ENCODE measurements around the gene HELT. TPM values are rescaled to one million over a fixed set of nuclear protein-coding genes. Genes with fewer than 3 reads are reported as not detected.
A peak's percentile ranks its signal among the peaks of the same experiment; 100 is the strongest.
"Not testable (repeated sequence)": the region's sequence is repeated elsewhere in the genome, so short reads cannot be mapped to it uniquely, and the experiment has no call there.

The HELT gene
- total and polyA plus RNA-seq, 4 donors = not detected

- not testable (repeated sequence) for H3K27me3 ChIP-seq (ENCODE audit: control insufficient read depth, insufficient read depth, low read length); H3K36me3 ChIP-seq (ENCODE audit: control insufficient read depth, insufficient read depth, low read length); H3K9me3 ChIP-seq (ENCODE audit: control insufficient read depth, insufficient read depth, low read length); H3K27ac ChIP-seq (ENCODE audit: low read depth, low read length); H3K4me1 ChIP-seq (ENCODE audit: control insufficient read depth, insufficient read depth, low read length); H3K4me3 ChIP-seq (ENCODE audit: low read depth, low read length); DNase-seq (ENCODE audit: low read depth in 4 of 6, low spot score in 6 of 6)
Observed at GRCh38 chr4:184997656-184998055, 20.6 kb upstream of the HELT start.

DNA sequence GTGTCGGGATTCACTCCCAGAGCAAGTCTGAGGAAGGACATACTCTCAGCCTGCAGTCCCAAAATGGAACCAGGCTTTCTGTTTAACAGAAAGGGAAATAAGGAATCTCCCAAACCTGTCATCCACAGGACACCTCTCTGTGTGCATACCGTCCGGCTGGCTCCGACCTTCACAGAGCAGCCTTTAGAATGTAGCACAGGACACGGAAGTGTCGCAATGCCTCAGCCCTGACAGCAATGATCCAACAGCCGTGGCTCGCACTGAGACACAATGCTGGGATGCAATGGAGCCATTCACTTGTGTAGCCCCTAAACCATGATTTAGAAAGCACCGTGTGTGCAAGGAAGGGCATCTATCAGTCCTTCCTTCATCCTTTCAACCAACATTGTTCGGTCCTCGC is 15.5 kb upstream of the HELT start:
- H3K27me3 ChIP-seq (ENCODE audit: control insufficient read depth, insufficient read depth, low read length) = peaks cover 6% of the 10 kb centered on the region
- 92% methylated on average over 8 of the region's 11 CpGs for WGBS (ENCODE audit: insufficient coverage)
- H3K4me1 ChIP-seq (ENCODE audit: control insufficient read depth, insufficient read depth, low read length) = peaks cover 12% of the 10 kb centered on the region
- H3K27ac ChIP-seq (ENCODE audit: low read depth, low read length) = no peak overlapping the region
- H3K36me3 ChIP-seq (ENCODE audit: control insufficient read depth, insufficient read depth, low read length) = no peaks in the 10 kb centered on the region
- no peak overlapping the region for H3K4me3 ChIP-seq (ENCODE audit: low read depth, low read length)
- no peaks in the 10 kb centered on the region for H3K9me3 ChIP-seq (ENCODE audit: control insufficient read depth, insufficient read depth, low read length)
- no peak for DNase-seq (ENCODE audit: low read depth in 4 of 6, low spot score in 6 of 6)

- WGBS (ENCODE audit: insufficient coverage) = 95% methylated on average over 16 of the region's 19 CpGs
- H3K27ac ChIP-seq (ENCODE audit: low read depth, low read length) = no peak overlapping the region
Observed at GRCh38 chr4:185003596-185004351, 14.5 kb upstream of the HELT start.

DNA sequence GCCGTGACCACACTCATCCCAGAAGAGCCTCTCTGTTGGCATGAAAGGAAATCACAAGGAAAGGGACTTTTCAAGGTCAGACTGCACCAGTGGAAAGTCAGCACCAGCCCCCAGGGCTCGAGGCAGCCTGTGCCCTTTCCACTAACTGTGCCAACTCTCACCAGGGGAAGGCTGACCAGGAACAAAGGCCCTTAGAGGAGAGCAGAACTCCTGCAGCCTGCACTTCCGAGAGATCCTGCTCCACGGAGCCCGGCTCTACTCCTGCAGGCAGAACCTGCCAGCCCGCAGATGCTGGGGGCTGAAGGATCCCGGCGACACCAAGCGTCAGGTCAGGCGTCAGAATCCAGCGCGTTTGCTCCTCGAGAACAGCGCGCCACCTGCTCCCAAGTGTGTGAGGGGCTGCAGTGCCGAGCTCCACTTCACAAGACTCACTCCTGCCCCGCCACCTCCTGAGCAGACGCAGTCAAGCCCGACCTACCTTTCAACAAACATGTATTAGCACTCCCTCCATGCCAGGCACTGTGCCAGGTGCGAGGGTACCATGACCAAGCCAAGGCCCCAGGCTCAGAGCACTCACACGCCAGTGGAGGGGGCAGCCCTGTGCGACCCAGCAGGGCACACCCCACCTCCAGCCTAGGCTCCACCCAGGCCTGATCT is 13.6 kb upstream of the HELT start:
- Histone ChIP-seq H3K27ac (ENCODE audit: low read depth, low read length) (no peak overlapping the region), H3K4me3 (ENCODE audit: low read depth, low read length) (no peak overlapping the region), H3K36me3 (ENCODE audit: control insufficient read depth, insufficient read depth, low read length) (no peaks in the 10 kb centered on the region), H3K9me3 (ENCODE audit: control insufficient read depth, insufficient read depth, low read length) (no peaks in the 10 kb centered on the region), H3K27me3 (ENCODE audit: control insufficient read depth, insufficient read depth, low read length) (peaks cover 14% of the 10 kb centered on the region), H3K4me1 (ENCODE audit: control insufficient read depth, insufficient read depth, low read length) (peaks cover 12% of the 10 kb centered on the region)
- 4% methylated on average over 21 of the region's 22 CpGs for WGBS (ENCODE audit: insufficient coverage)
- peak in 2 of 6 donors; percentile 46 to 65 for DNase-seq (ENCODE audit: low read depth in 4 of 6, low spot score in 6 of 6)

More at GRCh38 chr4:185003596-185004351, 14.5 kb upstream of the HELT start:
- no peaks in the 10 kb centered on the region for H3K9me3 ChIP-seq (ENCODE audit: control insufficient read depth, insufficient read depth, low read length)
- H3K4me1 ChIP-seq (ENCODE audit: control insufficient read depth, insufficient read depth, low read length) = peaks cover 12% of the 10 kb centered on the region
- H3K27me3 ChIP-seq (ENCODE audit: control insufficient read depth, insufficient read depth, low read length) = peaks cover 6% of the 10 kb centered on the region
- no peak for DNase-seq (ENCODE audit: low read depth in 4 of 6, low spot score in 6 of 6)
- no peak overlapping the region for H3K4me3 ChIP-seq (ENCODE audit: low read depth, low read length)
- no peaks in the 10 kb centered on the region for H3K36me3 ChIP-seq (ENCODE audit: control insufficient read depth, insufficient read depth, low read length)

DNA sequence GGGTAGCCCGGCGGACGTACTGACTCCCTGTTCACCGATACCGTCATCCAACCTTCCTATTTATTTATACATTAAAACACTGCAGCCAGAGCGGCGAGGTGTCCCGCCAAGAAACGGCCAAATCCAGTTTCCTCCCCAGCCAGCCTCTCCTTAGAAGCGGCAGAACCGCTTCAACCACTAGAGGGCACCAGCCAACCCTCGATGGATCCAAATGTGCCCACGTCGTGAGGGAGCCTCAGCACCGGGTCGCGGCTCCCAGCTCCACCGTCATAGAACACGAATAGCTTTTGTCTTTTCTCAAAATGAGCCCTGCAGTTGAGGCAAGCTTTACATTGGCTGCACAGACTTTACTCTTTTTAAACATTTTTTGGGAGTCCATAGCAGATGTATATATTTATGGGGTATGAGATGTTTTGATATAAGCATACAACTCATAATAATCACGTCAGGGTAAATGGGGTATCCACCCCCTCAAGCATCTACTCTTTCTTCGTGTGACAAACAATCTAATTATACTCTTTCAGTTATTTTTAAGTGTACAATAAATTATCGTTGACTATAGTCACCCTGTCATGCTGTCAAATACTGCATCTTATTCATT is 13.0 kb upstream of the HELT start:
- Histone ChIP-seq H3K27ac (ENCODE audit: low read depth, low read length) (no peak overlapping the region), H3K4me1 (ENCODE audit: control insufficient read depth, insufficient read depth, low read length) (peaks cover 12% of the 10 kb centered on the region), H3K4me3 (ENCODE audit: low read depth, low read length) (no peak overlapping the region), H3K9me3 (ENCODE audit: control insufficient read depth, insufficient read depth, low read length) (no peaks in the 10 kb centered on the region), H3K27me3 (ENCODE audit: control insufficient read depth, insufficient read depth, low read length) (peaks cover 20% of the 10 kb centered on the region), H3K36me3 (ENCODE audit: control insufficient read depth, insufficient read depth, low read length) (no peaks in the 10 kb centered on the region)
- peak in 5 of 6 donors; percentile 52 to 91 (median 68) for DNase-seq (ENCODE audit: low read depth in 4 of 6, low spot score in 6 of 6)
- WGBS (ENCODE audit: insufficient coverage) = 0% methylated on average over 18 of the region's 22 CpGs

- H3K36me3 ChIP-seq (ENCODE audit: control insufficient read depth, insufficient read depth, low read length) = no peaks in the 10 kb centered on the region
- peaks cover 7% of the 10 kb centered on the region for H3K4me1 ChIP-seq (ENCODE audit: control insufficient read depth, insufficient read depth, low read length)
- WGBS (ENCODE audit: insufficient coverage) = 31% methylated on average over 8 of the region's 8 CpGs
- no peaks in the 10 kb centered on the region for H3K9me3 ChIP-seq (ENCODE audit: control insufficient read depth, insufficient read depth, low read length)
- DNase-seq (ENCODE audit: low read depth in 4 of 6, low spot score in 6 of 6) = peak in 1 of 6 donors; percentile 52
- peaks cover 72% of the 10 kb centered on the region for H3K27me3 ChIP-seq (ENCODE audit: control insufficient read depth, insufficient read depth, low read length)
- H3K27ac ChIP-seq (ENCODE audit: low read depth, low read length) = no peak overlapping the region
- no peak overlapping the region for H3K4me3 ChIP-seq (ENCODE audit: low read depth, low read length)
Observed at GRCh38 chr4:185011408-185011807, 6.9 kb upstream of the HELT start.

GRCh38 chr4:185013417-185014125 is 4.7 kb upstream of the HELT start:
- no peak overlapping the region for H3K27ac ChIP-seq (ENCODE audit: low read depth, low read length)
- DNase-seq (ENCODE audit: low read depth in 4 of 6, low spot score in 6 of 6) = no peak
- no peaks in the 10 kb centered on the region for H3K9me3 ChIP-seq (ENCODE audit: control insufficient read depth, insufficient read depth, low read length)
- peaks cover 13% of the 10 kb centered on the region for H3K4me1 ChIP-seq (ENCODE audit: control insufficient read depth, insufficient read depth, low read length)
- no peaks in the 10 kb centered on the region for H3K36me3 ChIP-seq (ENCODE audit: control insufficient read depth, insufficient read depth, low read length)
- peaks cover 93% of the 10 kb centered on the region for H3K27me3 ChIP-seq (ENCODE audit: control insufficient read depth, insufficient read depth, low read length)
- no peak overlapping the region for H3K4me3 ChIP-seq (ENCODE audit: low read depth, low read length)
- WGBS (ENCODE audit: insufficient coverage) = 33% methylated on average over 13 of the region's 16 CpGs

- peak in 1 of 6 donors; percentile 14 for DNase-seq (ENCODE audit: low read depth in 4 of 6, low spot score in 6 of 6)
- Histone ChIP-seq H3K4me3 (ENCODE audit: low read depth, low read length) (no peak overlapping the region), H3K9me3 (ENCODE audit: control insufficient read depth, insufficient read depth, low read length) (no peaks in the 10 kb centered on the region), H3K36me3 (ENCODE audit: control insufficient read depth, insufficient read depth, low read length) (no peaks in the 10 kb centered on the region), H3K27ac (ENCODE audit: low read depth, low read length) (no peak overlapping the region), H3K4me1 (ENCODE audit: control insufficient read depth, insufficient read depth, low read length) (peaks cover 27% of the 10 kb centered on the region), H3K27me3 (ENCODE audit: control insufficient read depth, insufficient read depth, low read length) (peaks cover 96% of the 10 kb centered on the region)
- WGBS (ENCODE audit: insufficient coverage) = 59% methylated on average over 5 of the region's 5 CpGs
Observed at GRCh38 chr4:185015108-185015507, 3.2 kb upstream of the HELT start.

GRCh38 chr4:185016101-185016940 is 2.0 kb upstream of the HELT start:
- DNase-seq (ENCODE audit: low read depth in 4 of 6, low spot score in 6 of 6) = peak in 1 of 6 donors; percentile 13
- peaks cover 37% of the 10 kb centered on the region for H3K4me1 ChIP-seq (ENCODE audit: control insufficient read depth, insufficient read depth, low read length)
- no peak overlapping the region for H3K4me3 ChIP-seq (ENCODE audit: low read depth, low read length)
- H3K9me3 ChIP-seq (ENCODE audit: control insufficient read depth, insufficient read depth, low read length) = no peaks in the 10 kb centered on the region
- WGBS (ENCODE audit: insufficient coverage) = 5% methylated on average over 40 of the region's 47 CpGs
- peaks cover 96% of the 10 kb centered on the region for H3K27me3 ChIP-seq (ENCODE audit: control insufficient read depth, insufficient read depth, low read length)
- H3K27ac ChIP-seq (ENCODE audit: low read depth, low read length) = no peak overlapping the region
- H3K36me3 ChIP-seq (ENCODE audit: control insufficient read depth, insufficient read depth, low read length) = no peaks in the 10 kb centered on the region

Measured in spinal cord (tissue), 10 donors.